Measurements from ENCODE around the gene SHC3.
A peak's percentile ranks its signal among the peaks of the same experiment; 100 is the strongest.

The SHC3 gene

DNA sequence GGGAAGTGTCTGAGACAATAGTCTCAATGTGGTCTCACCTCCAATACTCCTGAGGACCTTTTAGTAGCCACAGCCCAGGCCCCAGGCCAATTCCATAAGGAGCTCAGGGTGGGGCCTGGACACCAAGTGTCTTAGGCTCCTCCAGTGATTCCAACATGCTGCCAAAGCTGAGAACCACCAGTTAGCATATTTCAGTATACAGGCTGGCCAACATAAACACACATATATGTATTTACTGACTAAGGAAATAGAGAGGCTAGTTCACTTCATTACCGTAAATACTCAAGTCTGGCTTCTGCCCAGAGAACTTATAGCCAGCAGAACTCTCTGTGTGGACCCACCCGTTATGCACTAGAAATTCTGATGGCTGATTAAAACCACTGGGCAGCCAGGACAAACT is 163.3 kb downstream of the SHC3 start:
- no peak for DNase-seq

DNA sequence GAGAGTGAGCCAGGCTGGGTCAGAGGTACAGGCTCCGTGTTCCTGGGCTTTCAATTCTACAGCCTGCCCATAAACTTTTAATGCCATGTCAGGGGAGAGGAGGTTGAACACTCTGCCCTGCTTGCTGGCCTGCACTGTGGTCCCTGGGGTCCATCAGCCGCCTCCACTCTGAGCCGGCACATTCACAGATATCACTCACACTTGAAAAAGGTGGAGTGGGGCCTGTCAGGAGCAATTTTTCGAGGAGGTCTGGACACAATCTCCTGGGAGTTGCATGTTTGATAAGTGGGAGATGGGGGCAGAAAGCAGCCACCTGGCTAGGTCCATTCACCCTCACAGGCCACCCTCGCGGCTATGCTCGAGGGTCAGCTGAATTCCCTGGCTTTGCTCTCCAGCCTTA is 164.5 kb downstream of the SHC3 start:
- DNase-seq = no peak

DNA sequence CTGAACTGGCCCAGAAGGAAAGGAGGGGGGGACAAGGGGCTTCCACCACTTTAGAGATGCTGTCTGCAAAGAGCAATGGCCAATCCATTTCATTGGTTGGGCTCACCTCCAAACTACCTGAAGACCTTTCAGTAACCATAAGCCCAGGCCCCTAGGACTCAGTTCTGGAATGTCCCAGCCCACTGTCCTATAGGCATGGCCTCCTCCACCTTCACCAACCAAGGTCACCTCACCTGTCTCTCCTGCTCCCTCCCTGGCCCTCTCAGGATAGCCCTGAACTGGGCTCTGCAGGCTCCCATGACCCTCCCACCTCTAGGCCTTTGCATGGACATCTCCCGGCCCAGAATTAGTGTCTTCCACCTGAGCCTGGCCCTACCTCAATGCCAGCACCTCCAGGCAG is 165.0 kb downstream of the SHC3 start:
- DNase-seq = no peak

DNA sequence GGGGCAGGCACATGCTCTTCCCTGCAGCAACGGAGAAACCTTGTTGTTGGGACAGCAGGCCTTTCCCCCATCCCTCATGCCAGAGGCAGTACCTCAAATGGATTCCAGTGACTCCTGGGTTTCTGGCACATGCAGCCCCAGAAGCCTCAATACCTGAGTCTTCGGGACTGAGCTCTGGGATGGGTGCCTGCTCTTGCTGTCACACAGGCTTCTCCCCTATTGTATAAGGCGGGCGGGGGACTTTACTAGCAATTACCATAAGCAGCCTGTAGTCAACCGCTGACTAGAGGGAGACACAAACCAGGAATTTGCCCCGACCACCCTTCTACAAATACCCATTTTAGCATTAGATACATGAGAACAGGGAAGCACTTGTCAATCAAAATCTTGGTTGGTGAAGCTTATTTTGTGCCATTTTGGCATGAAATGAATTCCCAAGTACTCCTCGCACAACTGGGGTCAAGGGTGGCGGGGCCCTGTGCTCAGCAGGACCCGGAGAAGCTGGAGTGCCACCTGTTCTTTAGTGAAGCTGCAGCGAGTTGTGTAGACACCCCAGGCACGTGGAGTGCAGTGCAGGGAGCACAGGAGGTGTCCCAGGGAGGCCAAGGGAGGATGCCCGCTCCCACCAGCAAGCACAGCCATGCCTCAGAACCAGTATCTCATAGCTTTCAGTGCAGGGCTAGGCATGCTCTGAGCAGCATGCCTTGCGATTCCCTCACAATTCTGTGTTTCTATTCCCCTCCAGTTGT is 166.2 kb downstream of the SHC3 start:
- DNase-seq = no peak

DNA sequence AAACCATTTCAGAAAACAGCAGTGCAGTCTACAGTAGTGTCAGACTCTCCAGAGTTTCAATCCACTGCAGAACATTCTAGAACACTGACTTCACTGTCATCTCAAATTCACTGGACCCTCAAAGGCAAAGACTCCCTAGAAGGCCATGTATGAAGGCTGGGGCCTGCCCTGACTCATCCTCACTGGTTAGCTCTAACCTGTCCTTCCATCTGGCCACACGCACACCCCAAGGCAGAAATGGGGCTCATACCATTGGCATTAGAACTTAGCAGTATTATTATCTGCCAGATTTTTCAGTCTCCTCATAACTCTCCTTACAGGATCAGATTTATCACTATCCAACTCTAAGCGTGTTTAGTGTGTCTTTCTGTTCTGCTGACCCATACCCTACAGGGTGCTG is 166.9 kb downstream of the SHC3 start:
- DNase-seq = no peak

DNA sequence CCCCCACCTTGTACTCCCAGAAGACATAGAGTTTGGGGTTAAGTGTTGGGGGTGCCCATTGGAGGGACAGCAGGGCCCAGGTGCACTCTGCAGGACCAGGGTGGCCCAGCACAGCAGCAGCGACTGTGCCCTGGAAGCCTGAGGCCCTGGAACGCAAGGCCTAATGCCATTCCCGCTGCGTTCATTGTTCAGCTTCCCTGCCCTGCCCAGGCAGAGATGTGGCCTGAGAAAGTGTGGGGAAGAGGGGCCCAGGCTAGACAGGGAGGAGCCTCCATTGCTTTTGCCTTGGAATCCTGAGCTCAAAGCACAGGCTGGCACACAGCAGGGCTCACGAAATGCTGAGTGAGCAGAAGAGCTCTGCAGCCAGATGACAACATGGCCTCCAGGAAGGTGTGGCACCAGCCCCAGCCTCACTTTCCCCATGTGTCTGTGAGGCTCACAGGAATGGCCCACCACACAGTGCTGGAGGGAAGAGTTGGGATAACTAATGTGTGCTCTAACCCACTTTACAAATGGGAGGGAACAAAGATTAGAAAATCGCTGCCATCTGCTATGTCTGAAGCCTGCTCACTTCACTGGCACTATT is 168.0 kb downstream of the SHC3 start:
- no peak for DNase-seq

DNA sequence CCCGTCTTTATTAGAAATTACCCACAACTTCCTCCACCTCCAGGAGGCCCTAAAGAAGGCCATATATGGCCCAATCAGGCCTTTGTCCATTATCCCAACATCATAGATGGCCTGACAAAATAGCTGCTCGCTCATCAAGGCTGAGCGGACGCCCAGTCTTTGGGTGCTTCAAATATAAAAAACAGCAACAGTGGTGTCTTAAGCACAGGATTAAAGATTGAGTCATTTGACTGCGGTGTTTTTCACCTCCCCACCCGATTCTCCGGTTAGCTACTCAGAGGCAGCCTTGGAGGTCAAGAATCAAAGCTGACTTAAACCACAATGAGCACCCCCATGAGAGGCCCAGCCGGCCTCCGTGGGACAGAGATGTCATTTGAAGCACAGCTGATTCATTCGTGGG is 168.6 kb downstream of the SHC3 start:
- DNase-seq = no peak

DNA sequence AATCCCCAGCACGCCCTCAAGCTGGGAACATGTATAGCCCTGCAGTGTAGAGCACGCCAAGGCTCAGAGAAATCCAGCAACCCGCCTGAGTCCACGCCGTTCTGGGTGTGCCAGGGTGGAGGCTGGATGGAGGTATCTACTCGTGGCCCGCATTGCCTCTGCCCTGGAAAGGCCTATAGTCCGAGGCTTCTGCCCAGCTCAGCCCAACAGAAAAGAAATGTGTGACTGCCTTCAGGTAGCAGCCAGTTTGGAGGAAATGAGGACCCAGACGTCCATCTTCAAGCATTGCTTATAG is 169.1 kb downstream of the SHC3 start:
- no peak for DNase-seq

DNA sequence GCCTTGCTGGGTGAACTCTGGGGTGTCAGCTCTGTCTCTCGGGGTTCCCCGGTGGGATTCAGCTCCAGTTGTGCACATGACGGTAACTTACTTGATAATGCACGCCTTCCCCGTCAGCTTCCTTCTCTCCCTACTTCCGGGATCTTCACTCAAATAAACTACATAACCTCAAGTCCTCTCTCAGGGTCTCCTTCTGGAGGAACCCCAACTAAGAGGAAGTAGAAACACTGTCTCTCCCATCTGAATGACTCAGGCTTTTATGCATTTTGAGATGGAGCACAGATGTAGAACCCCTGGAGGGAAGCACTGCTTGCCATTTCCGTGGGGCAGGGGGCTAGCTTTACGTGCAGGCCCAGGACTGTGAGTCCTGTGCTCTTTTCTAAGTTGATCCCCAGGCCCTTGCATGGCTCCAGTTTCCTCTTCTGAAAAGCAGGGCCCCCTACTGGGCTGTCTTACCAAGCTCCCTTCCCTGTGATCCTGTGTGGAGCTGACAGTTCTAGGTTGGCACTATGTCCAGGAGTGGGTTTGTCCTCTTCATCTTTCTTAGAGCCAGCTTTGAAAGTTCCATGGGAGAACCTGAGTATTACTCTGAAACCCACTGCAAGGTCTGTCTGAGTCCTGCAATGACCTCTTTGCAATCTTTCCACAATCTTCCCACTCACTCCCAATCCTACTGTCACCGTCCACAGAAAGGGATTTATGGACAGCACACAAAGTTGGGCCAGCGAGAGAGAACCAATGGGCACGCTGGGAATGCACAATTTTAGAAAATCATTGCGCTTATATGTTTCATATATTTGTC is 169.7 kb downstream of the SHC3 start:
- DNase-seq = peak; percentile 33 to 57 (median 44)

DNA sequence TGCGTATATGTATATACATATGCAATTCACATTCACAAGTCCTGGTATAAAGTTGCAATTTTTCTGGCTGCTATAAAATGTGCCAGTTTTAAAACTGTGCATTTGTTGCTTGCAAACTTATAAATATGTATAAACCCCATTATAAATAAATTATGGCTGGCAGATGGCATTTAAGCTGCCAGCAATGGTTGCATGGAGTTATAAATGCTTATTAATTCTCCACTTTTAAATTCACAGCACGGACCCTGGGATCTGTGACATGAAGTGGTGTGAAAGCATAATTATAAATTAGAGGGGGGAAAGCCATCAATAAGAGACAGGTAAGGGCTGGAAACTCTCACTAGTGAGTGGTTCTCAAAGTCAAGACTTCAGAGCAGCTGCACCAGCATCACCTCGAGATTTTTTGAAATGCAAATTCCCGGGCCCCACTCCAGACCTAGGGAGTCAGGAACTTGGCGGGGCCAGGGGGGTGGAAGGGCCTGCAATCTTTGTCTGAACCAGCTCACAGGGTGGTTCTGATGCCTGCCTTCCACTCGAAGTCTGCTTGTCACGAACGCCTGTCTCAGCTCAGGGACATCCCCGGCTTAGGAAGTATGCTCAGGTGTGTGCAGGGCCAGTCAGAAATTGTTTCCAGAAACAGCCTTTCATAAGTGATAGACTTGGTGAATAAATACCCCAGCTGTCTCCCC is 170.4 kb downstream of the SHC3 start:
- peak in 1 of 3 donors; percentile 15 for DNase-seq

DNA sequence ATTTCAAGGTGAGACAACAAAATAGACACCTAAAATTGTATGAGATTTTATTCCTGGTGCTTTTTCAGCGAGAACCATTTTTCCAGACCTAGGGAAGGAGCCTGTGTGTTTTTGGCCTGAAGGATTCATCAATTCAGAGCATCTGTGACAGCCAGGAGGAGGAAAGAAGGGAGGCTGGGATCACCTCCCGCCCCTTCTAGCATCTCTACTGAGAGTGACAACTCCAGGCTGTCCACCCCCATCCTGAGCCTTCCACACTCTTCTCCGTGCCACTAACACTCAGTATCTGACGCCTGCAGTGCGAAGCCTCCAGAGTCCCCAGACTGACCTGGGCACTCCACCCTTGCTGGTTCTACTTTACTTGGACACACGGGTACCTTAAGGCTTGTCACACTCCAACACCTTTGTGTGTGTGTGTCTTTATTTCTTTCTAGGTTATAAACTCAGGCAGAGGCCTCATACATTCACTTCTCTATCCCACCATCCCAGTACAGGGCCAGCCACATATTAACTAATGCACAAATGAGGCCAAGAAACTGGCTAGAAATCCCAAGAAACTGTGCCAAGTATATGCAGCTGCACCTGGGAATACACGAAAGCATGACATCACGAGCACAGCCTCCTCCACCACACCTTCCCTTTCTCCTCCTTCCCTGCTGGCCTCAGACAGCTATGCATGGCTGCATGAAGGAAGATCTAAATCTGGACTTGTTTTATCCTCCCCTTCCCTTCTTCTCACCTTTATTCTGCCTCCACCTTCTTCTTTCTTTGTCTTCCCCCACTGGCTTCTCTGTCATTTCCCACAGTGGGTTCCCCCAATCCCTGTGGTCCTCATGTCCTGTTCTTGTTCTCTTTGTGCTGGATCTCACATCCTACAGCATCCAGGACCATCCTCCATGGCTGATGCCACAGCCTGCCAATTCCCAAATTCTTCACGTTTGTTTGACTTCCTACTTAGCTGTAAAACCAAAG is 171.3 kb downstream of the SHC3 start:
- no peak for DNase-seq

DNA sequence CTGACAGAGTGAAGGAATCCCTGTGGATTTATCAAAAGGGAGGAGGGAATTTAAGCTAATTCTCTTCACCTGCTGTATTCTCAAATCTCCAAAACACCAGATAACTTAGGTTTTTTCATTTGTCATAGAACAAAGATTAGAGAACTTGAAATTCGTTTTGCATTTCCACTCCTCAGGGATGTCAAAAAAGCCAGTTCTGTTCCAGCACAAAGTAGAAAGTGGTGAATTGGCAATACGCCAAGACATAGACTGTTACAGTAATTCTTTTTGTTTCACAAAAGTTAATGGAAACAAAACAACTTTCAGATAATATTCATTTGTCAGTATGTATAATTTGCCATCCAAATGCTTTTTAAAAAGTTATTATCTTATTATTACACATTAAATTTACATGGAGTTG is 172.4 kb downstream of the SHC3 start:
- DNase-seq = no peak

DNA sequence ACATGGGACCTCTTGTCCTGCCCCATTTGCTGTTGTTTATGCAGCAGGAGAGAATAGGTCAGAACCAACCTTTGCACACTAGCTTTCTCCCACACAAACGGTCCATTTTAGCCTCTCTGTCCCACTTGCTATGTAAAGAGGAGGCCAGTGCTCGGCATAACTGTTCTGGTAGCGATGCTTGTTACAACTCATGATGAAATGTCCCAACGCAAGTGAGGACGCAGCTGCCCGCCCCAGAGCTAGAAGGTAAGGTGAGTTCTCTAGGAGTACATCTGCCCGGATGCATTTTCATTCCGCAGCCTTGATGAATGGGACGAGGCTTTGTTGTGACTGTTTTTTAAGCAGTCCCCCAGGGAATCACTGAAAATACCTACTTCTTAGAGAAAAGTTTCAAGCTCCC is 173.3 kb downstream of the SHC3 start:
- no peak for DNase-seq

DNA sequence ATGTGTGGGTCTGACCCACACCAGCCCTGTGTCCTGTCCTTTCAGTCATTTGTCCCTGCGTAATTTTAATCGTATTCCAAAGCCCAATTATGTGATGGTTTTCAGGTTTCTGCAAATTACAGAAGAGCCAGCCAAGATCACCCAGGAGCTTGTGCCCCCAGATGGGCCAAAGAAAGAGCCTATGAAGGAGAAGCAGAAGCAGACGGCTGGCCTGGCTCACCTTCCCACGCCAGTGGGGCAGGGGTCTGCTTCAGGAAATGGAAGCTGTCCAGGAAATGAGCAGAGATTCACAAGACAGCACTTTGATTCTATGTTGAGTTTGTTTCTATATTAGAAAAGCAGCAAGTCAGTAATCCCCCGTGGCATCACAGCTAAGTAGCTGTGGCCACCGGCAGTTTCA is 175.6 kb downstream of the SHC3 start:
- no peak for DNase-seq

DNA sequence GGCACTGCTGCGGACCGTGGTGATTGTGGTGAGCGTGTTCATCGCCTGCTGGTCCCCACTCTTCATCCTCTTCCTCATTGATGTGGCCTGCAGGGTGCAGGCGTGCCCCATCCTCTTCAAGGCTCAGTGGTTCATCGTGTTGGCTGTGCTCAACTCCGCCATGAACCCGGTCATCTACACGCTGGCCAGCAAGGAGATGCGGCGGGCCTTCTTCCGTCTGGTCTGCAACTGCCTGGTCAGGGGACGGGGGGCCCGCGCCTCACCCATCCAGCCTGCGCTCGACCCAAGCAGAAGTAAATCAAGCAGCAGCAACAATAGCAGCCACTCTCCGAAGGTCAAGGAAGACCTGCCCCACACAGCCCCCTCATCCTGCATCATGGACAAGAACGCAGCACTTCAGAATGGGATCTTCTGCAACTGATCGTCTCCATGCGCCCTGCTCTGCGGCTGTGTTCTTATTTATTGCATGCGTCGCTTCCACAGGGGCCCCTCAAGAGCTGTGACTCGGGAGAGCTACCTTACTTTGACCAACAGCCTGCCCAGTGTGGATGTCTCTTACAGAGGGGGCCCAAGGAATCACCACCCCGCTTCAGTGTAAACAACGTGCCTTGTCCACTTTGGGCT is 176.6 kb downstream of the SHC3 start:
- DNase-seq = no peak

DNA sequence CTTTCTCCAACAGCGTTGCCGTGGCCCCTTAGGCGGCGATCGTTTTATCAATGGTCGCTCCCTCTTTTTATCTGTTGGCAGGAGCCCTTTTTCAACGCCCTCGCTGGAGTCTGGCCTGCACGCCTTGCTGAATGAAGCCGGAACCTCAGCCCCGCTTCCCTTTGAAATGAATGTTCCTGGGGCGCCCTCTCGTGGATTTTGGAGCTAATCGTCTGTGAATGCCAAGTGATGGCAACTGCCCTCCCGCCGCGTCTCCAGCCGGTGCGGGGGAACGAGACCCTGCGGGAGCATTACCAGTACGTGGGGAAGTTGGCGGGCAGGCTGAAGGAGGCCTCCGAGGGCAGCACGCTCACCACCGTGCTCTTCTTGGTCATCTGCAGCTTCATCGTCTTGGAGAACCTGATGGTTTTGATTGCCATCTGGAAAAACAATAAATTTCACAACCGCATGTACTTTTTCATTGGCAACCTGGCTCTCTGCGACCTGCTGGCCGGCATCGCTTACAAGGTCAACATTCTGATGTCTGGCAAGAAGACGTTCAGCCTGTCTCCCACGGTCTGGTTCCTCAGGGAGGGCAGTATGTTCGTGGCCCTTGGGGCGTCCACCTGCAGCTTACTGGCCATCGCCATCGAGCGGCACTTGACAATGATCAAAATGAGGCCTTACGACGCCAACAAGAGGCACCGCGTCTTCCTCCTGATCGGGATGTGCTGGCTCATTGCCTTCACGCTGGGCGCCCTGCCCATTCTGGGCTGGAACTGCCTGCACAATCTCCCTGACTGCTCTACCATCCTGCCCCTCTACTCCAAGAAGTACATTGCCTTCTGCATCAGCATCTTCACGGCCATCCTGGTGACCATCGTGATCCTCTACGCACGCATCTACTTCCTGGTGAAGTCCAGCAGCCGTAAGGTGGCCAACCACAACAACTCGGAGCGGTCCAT is 177.4 kb downstream of the SHC3 start:
- DNase-seq = peak; percentile 88 to 95 (median 94)

DNA sequence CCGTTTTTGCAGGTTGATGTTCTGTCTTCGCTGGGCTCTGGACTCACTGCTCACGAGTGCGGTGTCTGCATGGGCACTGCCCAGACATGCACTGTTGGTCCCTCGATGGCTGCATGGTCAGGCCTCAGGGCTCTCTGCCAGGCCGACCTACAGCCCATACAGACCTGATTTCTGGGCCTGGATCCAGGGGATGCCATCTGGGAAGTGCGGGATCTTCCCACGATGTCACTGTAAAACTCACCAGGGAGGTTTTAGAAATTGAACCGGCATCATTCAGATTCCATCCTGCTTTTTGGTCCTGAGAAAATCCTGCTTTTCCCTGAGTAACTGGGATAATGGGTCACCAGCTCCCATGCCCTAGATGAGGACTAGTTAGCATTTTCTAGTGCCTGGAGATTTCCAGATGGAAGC is 178.2 kb downstream of the SHC3 start:
- DNase-seq = no peak

DNA sequence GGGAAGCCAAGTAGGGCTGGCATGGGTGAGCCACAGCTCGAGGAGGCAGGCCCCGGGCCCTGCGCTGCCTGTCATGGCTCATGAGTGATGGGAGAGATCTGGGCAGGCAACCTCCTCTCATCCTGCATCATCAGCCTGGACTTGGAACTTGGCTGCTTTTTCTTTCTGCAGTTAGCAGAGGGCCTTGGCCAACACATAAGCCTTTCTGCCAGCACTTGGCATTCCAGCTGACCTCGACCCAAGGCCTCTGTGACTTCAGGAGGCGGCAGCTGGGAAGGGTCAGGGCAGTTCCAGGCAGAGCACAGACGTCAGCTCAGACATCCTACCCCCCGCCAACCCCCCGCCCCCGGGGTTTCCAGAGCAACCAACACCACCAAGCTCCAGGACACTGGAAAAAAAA is 179.7 kb downstream of the SHC3 start:
- no peak for DNase-seq

DNA sequence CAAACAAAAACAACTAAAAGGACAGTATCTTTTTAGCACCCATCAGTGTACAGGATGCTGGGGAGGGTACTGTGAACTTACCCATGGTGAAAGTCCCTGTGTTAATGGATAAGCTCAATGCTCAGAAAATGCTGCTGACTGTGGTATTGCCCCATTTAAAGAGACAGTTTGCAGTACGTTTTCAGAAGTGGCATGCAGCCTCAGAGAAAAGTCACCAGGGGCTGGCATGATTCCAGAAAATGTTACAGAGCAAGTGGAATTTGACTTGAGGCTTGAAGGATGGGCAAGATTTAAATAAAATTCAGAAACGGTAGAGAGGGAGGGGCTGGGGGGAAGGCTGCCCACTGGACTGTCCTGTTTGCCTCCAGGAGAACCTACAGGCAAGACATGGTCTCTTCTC is 180.1 kb downstream of the SHC3 start:
- DNase-seq = no peak

DNA sequence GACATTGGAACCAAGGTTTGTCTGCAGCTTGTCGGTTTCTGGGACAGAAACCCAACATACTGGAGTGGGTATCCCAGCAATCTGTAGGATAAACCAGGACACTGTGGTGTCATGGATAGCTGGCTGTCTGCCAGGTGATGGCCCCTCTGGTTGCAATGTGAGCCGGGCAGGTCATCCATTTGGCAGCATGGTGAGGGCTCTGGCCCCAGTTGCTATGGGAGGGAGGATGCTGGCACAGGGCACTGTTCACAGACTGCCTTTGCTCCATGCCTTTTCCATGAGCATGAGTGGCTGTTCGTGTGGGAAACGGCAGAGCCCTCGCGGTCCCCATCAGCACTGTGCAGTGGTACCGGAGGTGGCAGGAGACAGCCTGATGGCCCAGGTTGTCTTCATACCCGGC is 181.0 kb downstream of the SHC3 start:
- no peak for DNase-seq

DNA sequence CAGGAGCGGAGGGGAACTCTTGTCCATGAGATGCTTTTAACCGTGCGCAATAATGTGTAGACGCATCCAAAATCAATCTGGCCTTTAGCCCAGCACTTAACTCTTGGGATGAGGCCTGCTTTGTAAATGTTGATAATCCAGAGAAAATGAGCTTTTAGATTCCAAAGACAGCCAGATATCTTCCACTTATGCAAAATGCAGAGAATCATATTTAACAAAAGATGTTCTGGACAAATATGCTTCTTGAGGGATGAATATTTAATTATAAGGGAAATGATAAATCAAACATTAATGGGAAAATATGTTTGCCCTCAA is 181.7 kb downstream of the SHC3 start:
- no peak for DNase-seq

All from suppressor macrophage treated with lipopolysaccharide for 1 hour (primary cell).